ENCODE data around the gene WASHC4. TPM values are rescaled to one million over a fixed set of nuclear protein-coding genes. Genes with fewer than 3 reads are reported as not detected.

The WASHC4 gene
- polyA plus RNA-seq, 2 of the 4 experiments (the other 2 are of a cell fraction): 26.5 to 67.6 TPM

DNA sequence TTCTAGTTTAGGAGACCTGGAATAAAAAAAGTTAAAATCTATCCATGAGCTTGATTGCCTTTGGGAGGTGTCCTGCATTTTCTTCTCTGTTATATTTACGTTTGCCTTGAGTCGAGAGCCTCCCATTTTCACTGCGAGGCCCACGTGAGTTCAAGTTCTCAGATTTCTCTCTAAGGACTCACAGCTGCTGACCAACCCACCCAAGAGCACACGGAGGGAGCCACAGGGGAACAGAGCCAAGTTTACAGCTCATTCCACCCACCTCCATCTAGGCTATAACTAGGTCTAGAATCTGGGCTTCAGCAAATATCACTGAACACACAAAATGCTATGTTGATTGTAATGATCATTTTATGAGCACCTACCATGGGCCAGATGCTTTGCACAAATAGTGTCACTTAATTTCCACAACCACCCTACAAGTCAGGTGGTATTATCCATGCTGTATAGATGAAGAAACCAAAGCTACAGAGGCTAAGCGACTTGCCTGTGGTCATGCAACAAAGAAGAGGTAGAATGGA is 40.0 kb upstream of the WASHC4 start:
- no peak for ATAC-seq
- POLR2A ChIA-PET: no interaction called here
- DNase-seq (ENCODE audit: low read depth in 1 of 2, low spot score in 1 of 2): no peak
- TF ChIP-seq, protein P1, sequence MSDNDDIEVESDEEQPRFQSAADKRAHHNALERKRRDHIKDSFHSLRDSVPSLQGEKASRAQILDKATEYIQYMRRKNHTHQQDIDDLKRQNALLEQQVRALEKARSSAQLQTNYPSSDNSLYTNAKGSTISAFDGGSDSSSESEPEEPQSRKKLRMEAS (IDR thresholded peaks at IDR 0.05): no peak
- TF ChIP-seq, protein P2, sequence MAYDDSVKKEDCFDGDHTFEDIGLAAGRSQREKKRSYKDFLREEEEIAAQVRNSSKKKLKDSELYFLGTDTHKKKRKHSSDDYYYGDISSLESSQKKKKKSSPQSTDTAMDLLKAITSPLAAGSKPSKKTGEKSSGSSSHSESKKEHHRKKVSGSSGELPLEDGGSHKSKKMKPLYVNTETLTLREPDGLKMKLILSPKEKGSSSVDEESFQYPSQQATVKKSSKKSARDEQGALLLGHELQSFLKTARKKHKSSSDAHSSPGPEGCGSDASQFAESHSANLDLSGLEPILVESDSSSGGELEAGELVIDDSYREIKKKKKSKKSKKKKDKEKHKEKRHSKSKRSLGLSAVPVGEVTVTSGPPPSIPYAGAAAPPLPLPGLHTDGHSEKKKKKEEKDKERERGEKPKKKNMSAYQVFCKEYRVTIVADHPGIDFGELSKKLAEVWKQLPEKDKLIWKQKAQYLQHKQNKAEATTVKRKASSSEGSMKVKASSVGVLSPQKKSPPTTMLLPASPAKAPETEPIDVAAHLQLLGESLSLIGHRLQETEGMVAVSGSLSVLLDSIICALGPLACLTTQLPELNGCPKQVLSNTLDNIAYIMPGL (CRISPR knock-in tag; IDR thresholded peaks at IDR 0.05; ENCODE audit: borderline replicate concordance): no peak
- TF ChIP-seq EHF (CRISPR knock-in tag; IDR thresholded peaks at IDR 0.05) (no peak), RNF2 (IDR thresholded peaks at IDR 0.05; ENCODE audit: borderline replicate concordance, low read depth) (no peak), CHD2 (IDR thresholded peaks at IDR 0.05; ENCODE audit: low read length, partially characterized antibody) (no peak), POLR2A (IDR thresholded peaks at IDR 0.05; ENCODE audit: low read length) (no peak), EHMT2 (IDR thresholded peaks at IDR 0.05; ENCODE audit: low read depth) (no peak), HOXA7 (CRISPR knock-in tag; IDR thresholded peaks at IDR 0.05) (no peak), BHLHE40 (IDR thresholded peaks at IDR 0.05; ENCODE audit: low read depth, low read length) (no peak), KDM5A (IDR thresholded peaks at IDR 0.05) (no peak), MAFK (IDR thresholded peaks at IDR 0.05; ENCODE audit: partially characterized antibody) (no peak), TFCP2L1 (CRISPR knock-in tag; IDR thresholded peaks at IDR 0.05) (no peak), TP53 (CRISPR knock-in tag; IDR thresholded peaks at IDR 0.05) (no peak), NFE2L2 (conservative IDR thresholded peaks at IDR 0.05; ENCODE audit: low read length) (no peak), ZFP36 (IDR thresholded peaks at IDR 0.05; ENCODE audit: borderline replicate concordance, partially characterized antibody) (no peak)
- TF ChIP-seq, protein P3, sequence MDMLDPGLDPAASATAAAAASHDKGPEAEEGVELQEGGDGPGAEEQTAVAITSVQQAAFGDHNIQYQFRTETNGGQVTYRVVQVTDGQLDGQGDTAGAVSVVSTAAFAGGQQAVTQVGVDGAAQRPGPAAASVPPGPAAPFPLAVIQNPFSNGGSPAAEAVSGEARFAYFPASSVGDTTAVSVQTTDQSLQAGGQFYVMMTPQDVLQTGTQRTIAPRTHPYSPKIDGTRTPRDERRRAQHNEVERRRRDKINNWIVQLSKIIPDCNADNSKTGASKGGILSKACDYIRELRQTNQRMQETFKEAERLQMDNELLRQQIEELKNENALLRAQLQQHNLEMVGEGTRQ (IDR thresholded peaks at IDR 0.05): no peak
- TF ChIP-seq, protein P4, sequence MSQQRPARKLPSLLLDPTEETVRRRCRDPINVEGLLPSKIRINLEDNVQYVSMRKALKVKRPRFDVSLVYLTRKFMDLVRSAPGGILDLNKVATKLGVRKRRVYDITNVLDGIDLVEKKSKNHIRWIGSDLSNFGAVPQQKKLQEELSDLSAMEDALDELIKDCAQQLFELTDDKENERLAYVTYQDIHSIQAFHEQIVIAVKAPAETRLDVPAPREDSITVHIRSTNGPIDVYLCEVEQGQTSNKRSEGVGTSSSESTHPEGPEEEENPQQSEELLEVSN (IDR thresholded peaks at IDR 0.05; ENCODE audit: borderline replicate concordance, low read depth): no peak
- TF ChIP-seq, protein P5, sequence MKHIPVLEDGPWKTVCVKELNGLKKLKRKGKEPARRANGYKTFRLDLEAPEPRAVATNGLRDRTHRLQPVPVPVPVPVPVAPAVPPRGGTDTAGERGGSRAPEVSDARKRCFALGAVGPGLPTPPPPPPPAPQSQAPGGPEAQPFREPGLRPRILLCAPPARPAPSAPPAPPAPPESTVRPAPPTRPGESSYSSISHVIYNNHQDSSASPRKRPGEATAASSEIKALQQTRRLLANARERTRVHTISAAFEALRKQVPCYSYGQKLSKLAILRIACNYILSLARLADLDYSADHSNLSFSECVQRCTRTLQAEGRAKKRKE (CRISPR knock-in tag; IDR thresholded peaks at IDR 0.05; ENCODE audit: low read depth): no peak
- H3K9me3 ChIP-seq: no peaks in the 10 kb centered on the region
- no peak overlapping the region for H3K4me2 ChIP-seq
- H3K4me1 ChIP-seq: no peaks in the 10 kb centered on the region
- no peak overlapping the region for H3K27ac ChIP-seq
- no peak overlapping the region for H3K4me3 ChIP-seq
- CTCF ChIA-PET: no interaction called here
- 71% methylated on average over 6 of the region's 6 CpGs for WGBS (ENCODE audit: missing lambda C conversion rate)
- no peak for FAIRE-seq

DNA sequence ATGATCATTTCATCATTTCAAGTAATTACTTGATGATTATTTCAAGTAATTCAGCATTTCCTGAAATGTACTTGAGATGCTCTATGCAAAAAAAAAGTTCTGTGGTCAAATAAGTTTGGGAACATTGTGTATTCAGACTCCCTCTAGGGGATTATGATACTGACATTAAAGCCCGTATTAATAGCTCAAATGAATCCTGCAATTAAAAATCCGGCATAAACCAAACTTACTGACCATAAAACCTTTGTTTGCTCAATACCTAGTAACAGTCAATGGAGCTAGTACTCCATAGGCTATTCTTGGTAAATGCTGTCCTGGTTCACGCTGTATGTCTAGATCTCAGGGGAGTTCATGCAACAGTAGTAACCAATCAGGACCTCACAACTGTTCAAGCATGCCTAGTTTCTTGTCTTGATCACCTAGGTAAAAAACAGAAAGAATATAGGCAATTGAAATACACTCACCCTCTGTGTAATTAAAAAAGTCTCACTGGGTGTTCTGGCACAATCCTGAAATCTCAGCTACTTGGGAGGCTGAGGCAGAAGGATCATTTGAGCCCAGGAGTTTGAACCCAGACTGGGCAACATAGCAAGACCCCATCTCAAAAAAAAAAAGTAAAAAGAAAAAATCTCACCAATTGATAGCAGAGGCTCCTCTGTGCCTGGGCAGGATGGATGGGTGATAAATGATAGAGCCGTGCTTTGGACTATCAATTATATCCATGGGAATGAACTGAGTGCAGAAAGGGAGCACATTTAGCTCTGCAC is 37.4 kb upstream of the WASHC4 start:
- Histone ChIP-seq H3K9me3 (no peaks in the 10 kb centered on the region), H3K4me1 (no peaks in the 10 kb centered on the region), H3K4me3 (no peak overlapping the region), H3K4me2 (no peak overlapping the region), H3K27ac (no peak overlapping the region)
- no peak for FAIRE-seq
- ChIA-PET POLR2A (no interaction called here), CTCF (interaction anchor here (1.1 to 1.6 kb wide), 5 partner anchors 14 to 692 kb away, joined by 3 to 5 read pairs (median 4); no protein-coding TSS in a partner anchor)
- no peak for DNase-seq (ENCODE audit: low read depth in 1 of 2, low spot score in 1 of 2)
- 61% methylated on average over 4 of the region's 4 CpGs for WGBS (ENCODE audit: missing lambda C conversion rate)
- TF ChIP-seq RNF2 (IDR thresholded peaks at IDR 0.05; ENCODE audit: borderline replicate concordance, low read depth): no peak
- ATAC-seq: no peak

DNA sequence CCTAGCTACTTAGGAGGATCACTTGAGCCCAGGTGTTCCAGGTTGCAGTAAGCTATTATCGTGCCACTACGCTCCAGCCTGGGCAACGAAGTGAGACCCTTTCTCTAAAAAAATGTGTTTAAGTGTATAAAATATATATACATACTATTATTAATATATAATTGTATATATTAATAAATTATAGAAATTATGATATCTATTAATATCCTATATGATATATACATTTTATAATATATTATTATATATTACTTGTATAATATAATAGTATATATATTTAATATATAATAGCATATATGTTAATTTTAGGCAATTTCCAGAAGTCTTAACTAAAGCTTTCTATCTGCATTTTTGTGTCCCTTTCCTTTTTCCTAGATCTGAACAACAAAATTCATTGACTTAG is 35.5 kb upstream of the WASHC4 start:
- no peak overlapping the region for H3K4me3 ChIP-seq
- ATAC-seq (no peak), FAIRE-seq (no peak), DNase-seq (ENCODE audit: low read depth in 1 of 2, low spot score in 1 of 2) (no peak)
- H3K9me3 ChIP-seq: no peaks in the 10 kb centered on the region
- TF ChIP-seq BHLHE40 (IDR thresholded peaks at IDR 0.05; ENCODE audit: low read depth, low read length) (no peak), SMC3 (IDR thresholded peaks at IDR 0.05) (no peak), CHD2 (IDR thresholded peaks at IDR 0.05; ENCODE audit: low read length, partially characterized antibody) (no peak), MYC (IDR thresholded peaks at IDR 0.05; ENCODE audit: borderline replicate concordance, low read length) (no peak), CBX8 (IDR thresholded peaks at IDR 0.05) (no peak), MAFK (IDR thresholded peaks at IDR 0.05; ENCODE audit: partially characterized antibody) (no peak)
- TF ChIP-seq, protein P6, sequence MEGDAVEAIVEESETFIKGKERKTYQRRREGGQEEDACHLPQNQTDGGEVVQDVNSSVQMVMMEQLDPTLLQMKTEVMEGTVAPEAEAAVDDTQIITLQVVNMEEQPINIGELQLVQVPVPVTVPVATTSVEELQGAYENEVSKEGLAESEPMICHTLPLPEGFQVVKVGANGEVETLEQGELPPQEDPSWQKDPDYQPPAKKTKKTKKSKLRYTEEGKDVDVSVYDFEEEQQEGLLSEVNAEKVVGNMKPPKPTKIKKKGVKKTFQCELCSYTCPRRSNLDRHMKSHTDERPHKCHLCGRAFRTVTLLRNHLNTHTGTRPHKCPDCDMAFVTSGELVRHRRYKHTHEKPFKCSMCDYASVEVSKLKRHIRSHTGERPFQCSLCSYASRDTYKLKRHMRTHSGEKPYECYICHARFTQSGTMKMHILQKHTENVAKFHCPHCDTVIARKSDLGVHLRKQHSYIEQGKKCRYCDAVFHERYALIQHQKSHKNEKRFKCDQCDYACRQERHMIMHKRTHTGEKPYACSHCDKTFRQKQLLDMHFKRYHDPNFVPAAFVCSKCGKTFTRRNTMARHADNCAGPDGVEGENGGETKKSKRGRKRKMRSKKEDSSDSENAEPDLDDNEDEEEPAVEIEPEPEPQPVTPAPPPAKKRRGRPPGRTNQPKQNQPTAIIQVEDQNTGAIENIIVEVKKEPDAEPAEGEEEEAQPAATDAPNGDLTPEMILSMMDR (IDR thresholded peaks at IDR 0.05): no peak
- TF ChIP-seq, protein P3 (IDR thresholded peaks at IDR 0.05): no peak
- TF ChIP-seq, protein P4 (IDR thresholded peaks at IDR 0.05; ENCODE audit: borderline replicate concordance, low read depth): no peak
- H3K4me1 ChIP-seq: no peaks in the 10 kb centered on the region
- POLR2A ChIA-PET: no interaction called here
- H3K4me2 ChIP-seq: no peak overlapping the region
- no peak overlapping the region for H3K27ac ChIP-seq
- WGBS (ENCODE audit: missing lambda C conversion rate): 91% methylated on average over 3 of the region's 3 CpGs
- CTCF ChIA-PET: interaction anchor here (1.2 to 1.6 kb wide), 2 partner anchors 10 to 694 kb away, joined by 3 read pairs; no protein-coding TSS in a partner anchor
